NCI-H2196 (cell line): ENCODE results near the gene SLC25A3.
"Not testable (repeated sequence)": the region's sequence is repeated elsewhere in the genome, so short reads cannot be mapped to it uniquely, and the experiment has no call there.

Experiments
- DNase-seq: peaks from one replicate; lab custom pipeline; 2025; ENCODE audit not compliant: unreplicated experiment; lab: John Stamatoyannopoulos, UW

SLC25A3 gene

DNA sequence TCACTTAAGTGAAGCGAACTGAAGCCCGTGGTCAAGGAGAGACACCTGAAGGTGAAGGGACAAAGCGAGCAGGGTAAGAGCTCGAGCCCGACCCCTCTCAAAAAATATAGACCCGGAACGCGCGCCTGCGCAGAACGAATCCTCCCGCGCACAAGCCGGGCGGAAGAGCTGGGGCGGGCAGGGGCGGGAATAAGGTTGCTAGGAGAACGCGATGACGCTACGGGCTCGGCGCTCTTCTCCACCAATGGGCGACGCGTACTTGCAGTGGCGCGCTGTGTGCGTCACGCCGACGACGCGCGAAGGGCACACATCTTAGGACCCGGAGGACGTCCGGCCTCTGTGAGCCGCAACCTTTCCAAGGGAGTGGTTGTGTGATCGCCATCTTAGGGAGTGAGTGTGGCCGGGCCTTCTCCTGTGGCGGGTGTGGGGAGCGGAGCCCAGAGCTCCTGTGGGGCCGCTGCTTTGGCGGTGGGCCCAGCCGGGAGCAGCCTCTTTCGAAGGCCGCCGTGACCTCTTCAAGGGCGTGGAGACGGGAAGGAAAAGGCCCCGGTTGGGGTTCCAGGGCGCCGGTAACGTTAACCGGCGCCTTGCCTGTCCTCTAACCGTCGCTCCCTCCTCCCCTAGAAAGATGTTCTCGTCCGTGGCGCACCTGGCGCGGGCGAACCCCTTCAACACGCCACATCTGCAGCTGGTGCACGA is at the start of gene SLC25A3:
Gene SLC25A3, plus strand, starts transcription at position 336 of the 699 bp plus-strand sequence. Its CDS starts 293 bp downstream, at position 629.
- DNase-seq, result peak; percentile 98

DNA sequence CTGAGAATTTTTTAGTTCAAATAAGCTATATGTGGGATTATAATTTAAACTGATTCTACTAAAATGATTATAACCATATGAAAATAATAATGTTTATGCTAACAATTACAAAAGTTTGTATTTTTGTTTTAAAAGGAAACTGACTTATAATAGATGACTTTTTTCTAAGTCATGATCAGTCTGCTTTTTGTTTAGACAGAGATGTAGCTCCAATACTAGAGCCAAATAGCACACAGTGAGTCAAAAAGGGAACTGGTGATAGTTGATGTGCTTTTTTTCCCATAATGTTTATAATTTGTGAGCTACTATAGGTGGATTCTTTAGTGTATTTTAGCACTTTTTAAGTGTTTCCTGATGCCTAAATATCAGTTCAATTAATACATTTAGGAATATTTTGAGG is 49.8 kb upstream of the SLC25A3 start:
- no peak for DNase-seq

DNA sequence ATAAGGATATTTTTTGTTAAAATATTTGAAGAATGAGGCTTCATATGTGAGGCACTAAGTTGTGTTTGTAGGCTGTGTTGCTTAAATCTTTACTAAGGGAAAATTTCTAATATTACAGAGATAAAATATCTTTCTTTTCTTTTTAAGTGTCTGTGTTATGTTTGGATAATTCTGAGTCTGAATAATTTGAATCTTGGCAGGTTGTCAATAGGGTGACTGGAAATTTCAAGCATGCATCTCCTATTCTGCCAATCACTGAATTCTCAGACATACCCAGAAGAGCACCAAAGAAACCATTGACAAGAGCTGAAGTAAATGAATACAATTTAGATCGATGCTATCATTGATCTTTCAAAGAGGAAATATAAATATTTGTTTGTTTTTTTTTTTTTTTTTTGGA is 48.7 kb upstream of the SLC25A3 start:
- DNase-seq, result no peak

DNA sequence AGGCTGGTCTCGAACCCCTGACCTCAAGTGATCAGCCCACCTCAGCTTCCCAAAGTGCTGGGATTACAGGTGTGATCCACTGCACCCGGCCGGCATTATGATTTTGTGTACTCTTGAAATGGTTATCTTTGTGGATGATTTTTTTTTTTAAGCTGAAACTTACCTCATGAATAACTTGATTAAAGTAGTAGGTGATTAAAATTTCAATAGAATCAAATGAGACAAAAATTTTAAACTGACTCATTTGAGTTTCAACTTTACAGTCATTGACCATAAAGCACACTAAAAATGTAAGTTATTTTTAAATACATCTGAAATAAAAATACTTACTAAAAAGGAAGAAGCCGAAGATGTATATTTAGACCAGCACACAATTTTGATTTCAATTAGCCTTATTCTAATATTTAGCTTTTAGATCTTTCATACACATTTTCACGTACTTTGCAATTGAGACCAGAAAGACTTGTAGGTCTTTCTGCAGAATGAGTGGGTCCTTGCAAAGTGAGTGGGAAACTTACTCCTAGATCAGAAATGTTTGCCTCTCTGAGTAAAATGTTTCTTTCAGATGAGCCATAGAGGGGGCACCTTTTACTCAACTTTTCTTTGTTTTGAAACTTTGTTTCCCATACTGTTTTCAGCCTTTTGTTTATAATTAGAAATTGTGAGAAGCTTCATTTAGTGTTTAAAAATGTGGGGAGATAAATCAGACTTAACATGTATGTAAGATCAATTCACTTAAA is 43.9 kb upstream of the SLC25A3 start:
- DNase-seq, result no peak

DNA sequence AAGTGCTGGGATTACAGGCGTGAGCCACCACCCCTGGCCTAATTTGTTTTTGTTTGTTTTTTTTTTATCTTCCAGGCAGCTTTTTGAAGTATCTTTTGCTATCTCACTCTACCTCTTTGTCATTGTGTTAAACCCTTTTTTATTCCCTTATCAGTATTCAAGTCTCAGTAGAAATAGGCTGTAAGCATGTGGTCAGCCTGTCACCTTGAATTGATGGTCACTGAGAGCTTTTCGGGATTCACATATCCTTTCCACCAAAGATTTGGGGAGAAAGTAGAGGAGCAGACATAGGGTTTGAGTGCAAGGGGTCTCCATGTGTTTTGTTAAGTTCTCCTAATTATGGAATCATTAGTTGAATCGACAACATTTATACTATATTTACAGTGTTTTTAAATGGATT is 41.7 kb upstream of the SLC25A3 start:
- DNase-seq, result no peak

DNA sequence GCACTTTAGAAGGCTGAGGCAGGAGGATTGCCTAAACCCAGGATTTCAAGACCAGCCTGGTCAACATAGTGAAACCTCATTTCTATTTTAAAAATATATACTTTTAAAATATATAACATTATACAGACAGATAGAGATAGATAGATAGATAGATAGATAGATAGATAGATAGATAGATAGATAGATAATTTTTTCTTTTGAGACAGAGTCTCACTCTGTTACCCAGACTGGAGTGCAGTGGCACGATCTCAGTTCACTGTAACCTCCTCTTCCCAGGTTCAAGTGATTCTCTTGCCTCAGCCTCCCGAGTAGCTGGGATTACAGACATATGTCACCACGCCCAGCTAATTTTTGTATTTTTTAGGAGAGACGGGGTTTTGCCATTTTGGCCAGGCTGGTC is 35.4 kb upstream of the SLC25A3 start:
- not testable (repeated sequence) for DNase-seq

- DNase-seq, result no peak
Measured at GRCh38 chr12:98559666-98560065, 33.8 kb upstream of the SLC25A3 start.

GRCh38 chr12:98561846-98562245 is 31.6 kb upstream of the SLC25A3 start:
- DNase-seq, result no peak

DNA sequence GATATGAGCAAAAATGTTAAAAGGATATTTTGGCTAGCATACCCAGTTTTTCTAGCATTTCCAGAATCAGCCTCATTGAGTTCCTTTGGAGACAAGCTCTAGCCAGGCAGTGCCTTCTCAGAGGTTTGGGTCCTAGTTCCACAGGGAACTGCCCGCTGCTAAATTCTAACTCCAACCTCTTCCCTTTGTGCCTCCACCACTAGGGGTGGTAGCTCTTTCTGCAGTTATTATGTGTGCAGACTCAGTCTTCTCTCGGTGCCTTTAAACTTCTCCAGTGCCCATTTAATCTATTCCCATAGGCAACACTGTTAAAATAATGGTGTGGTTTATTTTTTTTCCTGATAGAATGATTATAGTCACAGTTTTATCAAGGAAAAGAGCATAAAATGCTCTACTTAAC is 21.5 kb upstream of the SLC25A3 start:
- no peak for DNase-seq

DNA sequence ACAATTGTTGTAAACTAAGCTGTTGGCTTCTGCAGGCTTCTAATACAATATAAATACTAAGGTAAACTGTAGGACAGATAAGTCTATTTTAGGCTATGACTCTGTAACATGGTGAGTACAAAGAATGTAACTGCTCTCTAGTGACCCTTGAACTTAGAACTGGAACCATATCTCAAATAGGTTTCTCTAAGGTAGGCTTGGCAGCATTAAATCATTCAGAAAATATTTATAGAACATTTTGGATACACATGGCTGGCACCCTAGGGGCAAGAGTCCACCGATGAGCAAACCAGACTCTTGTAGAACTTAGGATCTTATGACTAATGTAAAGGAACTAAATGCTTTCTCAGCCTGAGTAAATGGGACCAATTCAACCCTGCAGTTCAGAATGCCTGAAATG is 19.4 kb upstream of the SLC25A3 start:
- DNase-seq, result no peak

GRCh38 chr12:98575013-98575412 is 18.5 kb upstream of the SLC25A3 start:
- no peak for DNase-seq

GRCh38 chr12:98576795-98577194 is 16.7 kb upstream of the SLC25A3 start:
- not testable (repeated sequence) for DNase-seq

DNA sequence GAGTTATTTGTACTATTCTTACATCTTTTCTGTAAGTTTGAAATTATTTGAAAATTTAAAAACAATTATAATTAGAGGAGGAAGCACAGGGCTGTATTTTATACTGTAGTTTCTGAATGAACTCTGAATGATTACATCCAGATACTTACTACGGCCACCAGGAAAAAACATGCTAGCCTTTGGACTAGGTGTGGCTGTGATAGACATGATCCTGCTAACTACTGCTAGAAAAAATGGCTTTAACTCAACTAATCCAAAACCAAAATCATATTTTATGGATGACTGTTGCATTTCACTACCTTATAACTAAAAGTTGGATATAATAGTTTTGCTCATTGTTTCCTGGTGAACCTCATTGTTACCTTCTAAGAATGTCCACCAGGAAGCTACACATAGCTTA is 15.1 kb upstream of the SLC25A3 start:
- no peak for DNase-seq

DNA sequence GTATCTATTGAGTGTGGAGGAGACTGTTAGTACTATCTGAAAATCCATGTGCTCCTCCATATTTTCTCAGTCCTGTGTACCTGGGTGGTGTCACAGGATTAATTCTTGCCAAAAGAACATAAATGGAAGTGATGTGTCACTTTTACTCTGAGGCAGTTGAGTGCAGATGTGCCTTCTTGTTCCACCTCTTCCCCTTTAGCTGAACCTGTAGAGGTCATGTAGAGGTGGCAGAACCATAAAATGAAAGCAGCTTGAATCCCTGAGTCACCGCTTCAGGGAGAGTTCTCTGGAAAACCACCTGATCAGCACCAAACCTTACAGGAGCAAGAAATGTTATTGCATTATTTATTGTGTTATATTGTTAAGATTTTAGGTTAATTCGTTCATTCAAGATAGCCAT is 14.7 kb upstream of the SLC25A3 start:
- DNase-seq, result no peak

- DNase-seq, result no peak
Measured at GRCh38 chr12:98579347-98579746, 14.1 kb upstream of the SLC25A3 start.

- DNase-seq, result no peak
Measured at GRCh38 chr12:98579835-98580234, 13.7 kb upstream of the SLC25A3 start.

GRCh38 chr12:98580695-98581094 is 12.8 kb upstream of the SLC25A3 start:
- no peak for DNase-seq

GRCh38 chr12:98581101-98581500 is 12.4 kb upstream of the SLC25A3 start:
- no peak for DNase-seq

DNA sequence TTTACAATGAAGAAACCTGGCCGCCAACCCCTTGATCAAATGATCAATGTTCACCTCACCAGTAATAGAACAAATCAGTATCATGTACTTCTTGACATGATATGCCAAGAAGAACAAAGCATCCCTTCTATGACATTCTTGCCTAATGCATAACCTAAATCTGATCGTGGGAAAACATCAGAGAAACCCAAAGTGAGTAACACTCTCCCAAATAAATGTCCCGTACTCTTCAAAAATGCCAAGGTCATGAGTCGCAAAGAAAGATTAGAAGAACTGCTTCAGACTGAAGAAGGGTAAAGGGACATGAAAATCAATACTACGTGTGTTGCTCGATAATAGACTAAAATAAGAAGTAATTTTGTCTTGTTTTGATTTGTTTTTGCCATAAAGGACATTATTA is 11.4 kb upstream of the SLC25A3 start:
- DNase-seq, result no peak

DNA sequence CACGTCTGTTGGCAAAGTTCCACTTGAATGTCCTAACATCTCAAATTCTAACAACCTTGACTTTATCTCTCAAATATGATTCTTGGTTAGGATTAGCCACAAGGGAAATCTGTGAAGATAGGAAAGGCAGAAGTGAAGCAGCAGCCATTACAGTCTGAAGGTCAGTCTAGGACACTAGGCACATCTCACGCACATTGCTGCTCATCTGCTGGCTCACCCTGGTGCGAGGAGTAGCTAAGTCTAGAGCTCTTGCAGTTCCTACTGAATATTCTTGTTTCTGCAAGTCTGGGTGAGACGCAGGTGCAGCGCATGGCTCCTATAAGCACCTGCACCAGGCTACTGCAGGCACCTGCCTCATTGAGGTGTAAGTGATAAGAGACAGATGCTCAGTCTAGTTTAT is 6.4 kb upstream of the SLC25A3 start:
- DNase-seq, result no peak

- no peak for DNase-seq
Measured at GRCh38 chr12:98591209-98591608, 2.3 kb upstream of the SLC25A3 start.

GRCh38 chr12:98592825-98593322 is 612 bp upstream of the SLC25A3 start:
- DNase-seq, result no peak
